ENCODE results near the gene CHD3.
A peak's percentile ranks its signal among the peaks of the same experiment; 100 is the strongest.

The CHD3 gene

GRCh38 chr17:7843536-7844291, 44.9 kb upstream of the CHD3 start:
- Histone ChIP-seq H3K9me3 (ENCODE audit: control insufficient read depth, low read length) (no peaks in the 10 kb centered on the region), H3K4me3 (ENCODE audit: insufficient read depth, low read depth, low read length, poor library complexity, severe bottlenecking) (peak overlapping the region; percentile 65), H3K27me3 (replicated peaks; ENCODE audit: control insufficient read depth, insufficient read depth, low read length, poor library complexity, severe bottlenecking) (no peaks in the 10 kb centered on the region), H3K36me3 (ENCODE audit: control insufficient read depth, insufficient read depth, low read length) (peaks cover 38% of the 10 kb centered on the region), H3K27ac (ENCODE audit: insufficient read depth, low read length, poor library complexity, severe bottlenecking) (peak overlapping the region; percentile 100), H3K4me1 (ENCODE audit: control insufficient read depth, insufficient read depth, low read length, poor library complexity, severe bottlenecking) (peaks cover 40% of the 10 kb centered on the region)
- peak; percentile 89 to 92 (median 91) for DNase-seq

GRCh38 chr17:7844292-7845154, 44.1 kb upstream of the CHD3 start:
- peak; percentile 69 to 77 (median 71) for DNase-seq
- Histone ChIP-seq H3K9me3 (ENCODE audit: control insufficient read depth, low read length) (no peaks in the 10 kb centered on the region), H3K36me3 (ENCODE audit: control insufficient read depth, insufficient read depth, low read length) (peaks cover 45% of the 10 kb centered on the region), H3K27me3 (replicated peaks; ENCODE audit: control insufficient read depth, insufficient read depth, low read length, poor library complexity, severe bottlenecking) (no peaks in the 10 kb centered on the region), H3K27ac (ENCODE audit: insufficient read depth, low read length, poor library complexity, severe bottlenecking) (peak overlapping the region; percentile 100), H3K4me1 (ENCODE audit: control insufficient read depth, insufficient read depth, low read length, poor library complexity, severe bottlenecking) (peaks cover 31% of the 10 kb centered on the region), H3K4me3 (ENCODE audit: insufficient read depth, low read depth, low read length, poor library complexity, severe bottlenecking) (peak overlapping the region; percentile 65)

GRCh38 chr17:7845359-7846062, 43.1 kb upstream of the CHD3 start:
- no peaks in the 10 kb centered on the region for H3K27me3 ChIP-seq (replicated peaks; ENCODE audit: control insufficient read depth, insufficient read depth, low read length, poor library complexity, severe bottlenecking)
- no peaks in the 10 kb centered on the region for H3K9me3 ChIP-seq (ENCODE audit: control insufficient read depth, low read length)
- H3K36me3 ChIP-seq (ENCODE audit: control insufficient read depth, insufficient read depth, low read length), result peaks cover 52% of the 10 kb centered on the region
- H3K27ac ChIP-seq (ENCODE audit: insufficient read depth, low read length, poor library complexity, severe bottlenecking), result peak overlapping the region; percentile 100
- DNase-seq, result no peak
- H3K4me3 ChIP-seq (ENCODE audit: insufficient read depth, low read depth, low read length, poor library complexity, severe bottlenecking), result peak overlapping the region; percentile 65
- peaks cover 22% of the 10 kb centered on the region for H3K4me1 ChIP-seq (ENCODE audit: control insufficient read depth, insufficient read depth, low read length, poor library complexity, severe bottlenecking)

- no peaks in the 10 kb centered on the region for H3K9me3 ChIP-seq (ENCODE audit: control insufficient read depth, low read length)
- H3K36me3 ChIP-seq (ENCODE audit: control insufficient read depth, insufficient read depth, low read length), result peaks cover 46% of the 10 kb centered on the region
- H3K27me3 ChIP-seq (replicated peaks; ENCODE audit: control insufficient read depth, insufficient read depth, low read length, poor library complexity, severe bottlenecking), result no peaks in the 10 kb centered on the region
- DNase-seq, result no peak
- H3K4me3 ChIP-seq (ENCODE audit: insufficient read depth, low read depth, low read length, poor library complexity, severe bottlenecking), result no peak overlapping the region
- peaks cover 19% of the 10 kb centered on the region for H3K4me1 ChIP-seq (ENCODE audit: control insufficient read depth, insufficient read depth, low read length, poor library complexity, severe bottlenecking)
- no peak overlapping the region for H3K27ac ChIP-seq (ENCODE audit: insufficient read depth, low read length, poor library complexity, severe bottlenecking)
These were observed 42.4 kb upstream of the CHD3 start for GRCh38 chr17:7846063-7846735.

GRCh38 chr17:7846765-7847661, 41.6 kb upstream of the CHD3 start:
- Histone ChIP-seq H3K27ac (ENCODE audit: insufficient read depth, low read length, poor library complexity, severe bottlenecking) (no peak overlapping the region), H3K4me3 (ENCODE audit: insufficient read depth, low read depth, low read length, poor library complexity, severe bottlenecking) (no peak overlapping the region), H3K27me3 (replicated peaks; ENCODE audit: control insufficient read depth, insufficient read depth, low read length, poor library complexity, severe bottlenecking) (no peaks in the 10 kb centered on the region), H3K36me3 (ENCODE audit: control insufficient read depth, insufficient read depth, low read length) (peaks cover 46% of the 10 kb centered on the region), H3K4me1 (ENCODE audit: control insufficient read depth, insufficient read depth, low read length, poor library complexity, severe bottlenecking) (peaks cover 23% of the 10 kb centered on the region), H3K9me3 (ENCODE audit: control insufficient read depth, low read length) (no peaks in the 10 kb centered on the region)
- DNase-seq, result no peak

- no peaks in the 10 kb centered on the region for H3K9me3 ChIP-seq (ENCODE audit: control insufficient read depth, low read length)
- peaks cover 54% of the 10 kb centered on the region for H3K36me3 ChIP-seq (ENCODE audit: control insufficient read depth, insufficient read depth, low read length)
- H3K4me3 ChIP-seq (ENCODE audit: insufficient read depth, low read depth, low read length, poor library complexity, severe bottlenecking), result no peak overlapping the region
- peaks cover 26% of the 10 kb centered on the region for H3K4me1 ChIP-seq (ENCODE audit: control insufficient read depth, insufficient read depth, low read length, poor library complexity, severe bottlenecking)
- no peak overlapping the region for H3K27ac ChIP-seq (ENCODE audit: insufficient read depth, low read length, poor library complexity, severe bottlenecking)
- H3K27me3 ChIP-seq (replicated peaks; ENCODE audit: control insufficient read depth, insufficient read depth, low read length, poor library complexity, severe bottlenecking), result no peaks in the 10 kb centered on the region
- DNase-seq, result no peak
These were observed 40.4 kb upstream of the CHD3 start for GRCh38 chr17:7848131-7848579.

- H3K36me3 ChIP-seq (ENCODE audit: control insufficient read depth, insufficient read depth, low read length), result peaks cover 54% of the 10 kb centered on the region
- peaks cover 26% of the 10 kb centered on the region for H3K4me1 ChIP-seq (ENCODE audit: control insufficient read depth, insufficient read depth, low read length, poor library complexity, severe bottlenecking)
- no peaks in the 10 kb centered on the region for H3K9me3 ChIP-seq (ENCODE audit: control insufficient read depth, low read length)
- DNase-seq, result no peak
- no peak overlapping the region for H3K4me3 ChIP-seq (ENCODE audit: insufficient read depth, low read depth, low read length, poor library complexity, severe bottlenecking)
- no peaks in the 10 kb centered on the region for H3K27me3 ChIP-seq (replicated peaks; ENCODE audit: control insufficient read depth, insufficient read depth, low read length, poor library complexity, severe bottlenecking)
- no peak overlapping the region for H3K27ac ChIP-seq (ENCODE audit: insufficient read depth, low read length, poor library complexity, severe bottlenecking)
These were observed 39.9 kb upstream of the CHD3 start for GRCh38 chr17:7848739-7849129.

- DNase-seq, result no peak
- Histone ChIP-seq H3K9me3 (ENCODE audit: control insufficient read depth, low read length) (no peaks in the 10 kb centered on the region), H3K4me3 (ENCODE audit: insufficient read depth, low read depth, low read length, poor library complexity, severe bottlenecking) (no peak overlapping the region), H3K4me1 (ENCODE audit: control insufficient read depth, insufficient read depth, low read length, poor library complexity, severe bottlenecking) (peaks cover 26% of the 10 kb centered on the region), H3K27me3 (replicated peaks; ENCODE audit: control insufficient read depth, insufficient read depth, low read length, poor library complexity, severe bottlenecking) (no peaks in the 10 kb centered on the region), H3K36me3 (ENCODE audit: control insufficient read depth, insufficient read depth, low read length) (peaks cover 54% of the 10 kb centered on the region), H3K27ac (ENCODE audit: insufficient read depth, low read length, poor library complexity, severe bottlenecking) (no peak overlapping the region)
These were observed 39.3 kb upstream of the CHD3 start for GRCh38 chr17:7849130-7849750.
